HepG2 (cell line): ENCODE results near the gene NKIRAS1. TPM values are rescaled to one million over a fixed set of nuclear protein-coding genes. Genes with fewer than 3 reads are reported as not detected.

Source experiments
- ETS1 ChIP-seq: sonication (generic); formaldehyde crosslinking; IDR thresholded peaks from 2 replicates; pipeline ENCODE4 v1.4.0; 2020; ENCODE audit warnings: missing genetic modification reagents
- GFI1 ChIP-seq: sonication (generic); formaldehyde crosslinking; IDR thresholded peaks from 2 replicates; pipeline ENCODE4 v1.5.0; 2020; ENCODE audit warnings: missing genetic modification reagents, mild to moderate bottlenecking, borderline replicate concordance
- ZBTB49 ChIP-seq: sonication (generic); formaldehyde crosslinking; IDR thresholded peaks from 2 replicates; pipeline ENCODE4 v1.4.0; 2020; ENCODE audit warnings: missing genetic modification reagents, borderline replicate concordance
- ZKSCAN8 ChIP-seq: IDR thresholded peaks from 2 replicates; pipeline ENCODE4 v1.6.1; 2016; ENCODE audit warnings: borderline replicate concordance, missing genetic modification reagents, missing compliant biosample characterization
- ZNF138 ChIP-seq: sonication (generic); formaldehyde crosslinking; IDR thresholded peaks from 2 replicates; pipeline ENCODE4 v1.5.0; 2020; ENCODE audit warnings: mild to moderate bottlenecking, low read depth, missing genetic modification reagents
- ZNF407 ChIP-seq: sonication (generic); formaldehyde crosslinking; IDR thresholded peaks from one replicate; pipeline ENCODE4 v1.5.1; 2020; ENCODE audit warnings: mild to moderate bottlenecking, missing genetic modification reagents; ENCODE audit errors: not compliant biosample characterization
- ZNF687 ChIP-seq: sonication (generic); formaldehyde crosslinking; IDR thresholded peaks from 2 replicates; pipeline ENCODE4 v1.5.1; 2020; ENCODE audit warnings: mild to moderate bottlenecking, missing genetic modification reagents, moderate library complexity
- ZNF704 ChIP-seq: sonication (generic); formaldehyde crosslinking; IDR thresholded peaks from 2 replicates; pipeline ENCODE4 v1.8.1; 2023; ENCODE audit warnings: mild to moderate bottlenecking, inconsistent platforms, moderate library complexity, missing genetic modification reagents, borderline replicate concordance
- ZNF883 ChIP-seq: sonication (generic); formaldehyde crosslinking; IDR thresholded peaks from 2 replicates; pipeline ENCODE4 v1.5.1; 2020; ENCODE audit warnings: mild to moderate bottlenecking, missing genetic modification reagents; ENCODE audit errors: not compliant biosample characterization
- polyA plus RNA-seq, 8 experiments: library from polyadenylated mRNA; depleted of rRNA in 3 of 8; stranded (reverse) in 7 of 8; unstranded in 1 of 8; fragments of >200 nt; fragmentation: Illumina TruSeq in 4 of 8; extraction: Trizol in 4 of 8; gene quantifications; 2 replicates each; pipeline versions ENCODE4 v1.2.1 to v1.2.3, GENCODE V29; 2011 to 2016; ENCODE audit warnings: low read depth in 4 of 8, missing spikeins in 1 of 8, mixed read lengths in 1 of 8; ENCODE audit not compliant: insufficient read depth in 1 of 8
- total RNA-seq, 5 experiments: library from RNA; depleted of rRNA; stranded (reverse); fragments of >200 nt; fragmentation: Illumina TruSeq; extraction: Trizol; gene quantifications; 2 replicates each; pipeline ENCODE4 v1.2.3, GENCODE V29; 2016; ENCODE audit warnings: low read depth in 1 of 5

NKIRAS1 gene
- total and polyA plus RNA-seq, 2 of the 13 experiments (the other 11 are each of a cell fraction or from before 2014, with no cell fraction given) = 4.3 to 8.0 TPM

- TF ChIP-seq ZNF407 (CRISPR knock-in tag) (peak; percentile 53), ZNF704 (peak; percentile 22; the same call in 1 of the 2 replicates), ETS1 (CRISPR knock-in tag) (no peak), GFI1 (CRISPR knock-in tag) (peak; percentile 60; the same call in 1 of the 2 replicates), ZNF883 (peak; percentile 65), ZNF138 (CRISPR knock-in tag) (peak; percentile 97), ZKSCAN8 (CRISPR knock-in tag) (0 out of 2 replicates have a peak, but pooled peaks have one; percentile 70), ZBTB49 (no peak), ZNF687 (peak; percentile 92)
Measured at GRCh38 chr3:23916886-23917678, at the start of gene NKIRAS1, which contains the start of gene RPL15 (continued).
